HuH-7.5 (cell line): Measurements from ENCODE around the gene SH3RF3.

Source experiments
- DNase-seq: peaks from one replicate; pipeline ENCODE4 v3.0.0; 2011; ENCODE audit warnings: low spot score

The SH3RF3 gene

GRCh38 chr2:109507217-109507616, 378.2 kb downstream of the SH3RF3 start:
- DNase-seq: no peak

- DNase-seq: no peak
Observed at GRCh38 chr2:109507828-109508227, 378.8 kb downstream of the SH3RF3 start.

- no peak for DNase-seq
Observed at GRCh38 chr2:109508556-109508955, 379.6 kb downstream of the SH3RF3 start.

- peak; percentile 90 for DNase-seq
Observed at GRCh38 chr2:109510136-109511028, 381.4 kb downstream of the SH3RF3 start.

GRCh38 chr2:109511168-109511567, 382.2 kb downstream of the SH3RF3 start:
- DNase-seq: no peak

GRCh38 chr2:109512076-109512475, 383.1 kb downstream of the SH3RF3 start:
- DNase-seq: no peak

- DNase-seq: no peak
Observed at GRCh38 chr2:109513230-109513629, 384.2 kb downstream of the SH3RF3 start.

- DNase-seq: no peak
Observed at GRCh38 chr2:109513749-109514588, 385.0 kb downstream of the SH3RF3 start.

GRCh38 chr2:109514857-109515256, 385.9 kb downstream of the SH3RF3 start:
- no peak for DNase-seq

- peak; percentile 88 for DNase-seq
Observed at GRCh38 chr2:109516445-109517117, 387.6 kb downstream of the SH3RF3 start.

- no peak for DNase-seq
Observed at GRCh38 chr2:109517118-109517889, 388.3 kb downstream of the SH3RF3 start.

GRCh38 chr2:109519513-109519912, 390.5 kb downstream of the SH3RF3 start:
- no peak for DNase-seq

- DNase-seq: no peak
Observed at GRCh38 chr2:109521233-109522062, 392.4 kb downstream of the SH3RF3 start.

- no peak for DNase-seq
Observed at GRCh38 chr2:109522063-109522374, 393.0 kb downstream of the SH3RF3 start.

GRCh38 chr2:109523121-109523520, 394.1 kb downstream of the SH3RF3 start:
- no peak for DNase-seq

GRCh38 chr2:109523536-109524361, 394.7 kb downstream of the SH3RF3 start:
- peak; percentile 48 for DNase-seq

GRCh38 chr2:109525836-109526235, 396.8 kb downstream of the SH3RF3 start:
- no peak for DNase-seq

GRCh38 chr2:109526442-109526970, 397.5 kb downstream of the SH3RF3 start:
- no peak for DNase-seq

- DNase-seq: no peak
Observed at GRCh38 chr2:109527079-109527478, 398.1 kb downstream of the SH3RF3 start.
